Activated CD4-positive, alpha-beta memory T cell treated with anti-CD3 and anti-CD28 coated beads, Interleukin-2, amount 10 ng/mL, durations not matched to agents 7 days and 5 days (primary cell): ENCODE measurements around the gene DHRS7B. TPM values are rescaled to one million over a fixed set of nuclear protein-coding genes. Genes with fewer than 3 reads are reported as not detected.

Experiments
- CTCF ChIA-PET: fragments of 350-600 bp; sonication (Branson Sonifier 250); formaldehyde crosslinking; loops from one replicate; lab custom pipeline; 2021; ENCODE audit warnings: antibody characterized with exemption, inconsistent platforms; lab: Charles Lee
- POLR2A ChIA-PET: fragments of 350-600 bp; sonication (Branson Sonifier 250); formaldehyde crosslinking; loops from one replicate; lab custom pipeline; 2021; ENCODE audit warnings: antibody characterized with exemption; lab: Charles Lee
- DNase-seq: peaks from one replicate; pipeline ENCODE4 v3.0.0-alpha.2; 2020
- H3K27ac Mint-ChIP-seq: one replicate; pipeline ENCODE4 v1.8.0; 2021; ENCODE audit warnings: mild to moderate bottlenecking, mixed read lengths
- H3K27me3 Mint-ChIP-seq: one replicate; pipeline ENCODE4 v1.8.0; 2021; ENCODE audit warnings: mixed read lengths
- H3K36me3 Mint-ChIP-seq: one replicate; pipeline ENCODE4 v1.8.0; 2021; ENCODE audit warnings: low read depth, mixed read lengths
- H3K4me1 Mint-ChIP-seq: one replicate; pipeline ENCODE4 v1.8.0; 2021; ENCODE audit warnings: mixed read lengths
- H3K4me3 Mint-ChIP-seq: one replicate; pipeline ENCODE4 v1.8.0; 2021; ENCODE audit warnings: mild to moderate bottlenecking, mixed read lengths
- H3K9me3 Mint-ChIP-seq: one replicate; pipeline ENCODE4 v1.8.0; 2021; ENCODE audit warnings: mixed read lengths
- total RNA-seq, 2 experiments: library from RNA; stranded (reverse); gene quantifications; one replicate each; pipeline ENCODE4 v1.2.3, GENCODE V29; 2021

DHRS7B gene
- total RNA-seq, 2 experiments from 2014 or later, result 12.1 to 15.3 TPM

GRCh38 chr17:21228111-21228510 is 101.3 kb downstream of the DHRS7B start:
- Mint-ChIP-seq H3K4me3 (no peak overlapping the region), H3K4me1 (no peaks in the 10 kb centered on the region), H3K27ac (no peak overlapping the region), H3K27me3 (no peaks in the 10 kb centered on the region), H3K9me3 (peaks cover 3% of the 10 kb centered on the region), H3K36me3 (peaks cover 4% of the 10 kb centered on the region)
- DNase-seq, result no peak
- CTCF ChIA-PET, result no interaction called here
- POLR2A ChIA-PET, result no interaction called here

- CTCF ChIA-PET, result no interaction called here
Measured at GRCh38 chr17:21228845-21229244, 102.1 kb downstream of the DHRS7B start.

DNA sequence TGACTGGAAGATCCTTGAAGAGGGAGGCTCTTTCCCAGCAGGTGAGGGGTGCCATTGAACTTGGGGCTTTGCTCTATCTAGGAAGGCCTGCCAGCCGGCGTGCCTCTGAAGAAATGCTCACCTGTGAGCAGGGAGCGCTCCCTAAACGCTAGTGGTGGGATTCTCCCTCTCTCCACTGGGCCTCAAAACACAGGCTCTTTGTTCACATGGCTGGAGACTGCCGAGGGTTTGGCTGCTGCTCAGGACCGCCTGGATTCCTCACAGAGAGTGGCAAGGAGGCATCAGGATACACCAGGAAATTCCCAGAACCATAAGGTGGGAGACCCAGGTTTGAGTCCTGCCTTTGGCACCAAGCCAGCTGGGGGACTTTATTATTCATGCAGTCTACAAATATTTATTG is 104.8 kb downstream of the DHRS7B start:
- CTCF ChIA-PET, result no interaction called here
- Mint-ChIP-seq H3K27me3 (no peaks in the 10 kb centered on the region), H3K9me3 (peaks cover 3% of the 10 kb centered on the region), H3K4me3 (no peak overlapping the region), H3K36me3 (no peaks in the 10 kb centered on the region), H3K27ac (no peak overlapping the region), H3K4me1 (no peaks in the 10 kb centered on the region)
- POLR2A ChIA-PET, result no interaction called here
- DNase-seq, result no peak

More at GRCh38 chr17:21228845-21229244, 102.1 kb downstream of the DHRS7B start:
- Mint-ChIP-seq H3K4me3 (no peak overlapping the region), H3K9me3 (peaks cover 3% of the 10 kb centered on the region), H3K4me1 (no peaks in the 10 kb centered on the region), H3K27me3 (no peaks in the 10 kb centered on the region), H3K27ac (no peak overlapping the region), H3K36me3 (no peaks in the 10 kb centered on the region)
- DNase-seq, result no peak
- POLR2A ChIA-PET, result no interaction called here

DNA sequence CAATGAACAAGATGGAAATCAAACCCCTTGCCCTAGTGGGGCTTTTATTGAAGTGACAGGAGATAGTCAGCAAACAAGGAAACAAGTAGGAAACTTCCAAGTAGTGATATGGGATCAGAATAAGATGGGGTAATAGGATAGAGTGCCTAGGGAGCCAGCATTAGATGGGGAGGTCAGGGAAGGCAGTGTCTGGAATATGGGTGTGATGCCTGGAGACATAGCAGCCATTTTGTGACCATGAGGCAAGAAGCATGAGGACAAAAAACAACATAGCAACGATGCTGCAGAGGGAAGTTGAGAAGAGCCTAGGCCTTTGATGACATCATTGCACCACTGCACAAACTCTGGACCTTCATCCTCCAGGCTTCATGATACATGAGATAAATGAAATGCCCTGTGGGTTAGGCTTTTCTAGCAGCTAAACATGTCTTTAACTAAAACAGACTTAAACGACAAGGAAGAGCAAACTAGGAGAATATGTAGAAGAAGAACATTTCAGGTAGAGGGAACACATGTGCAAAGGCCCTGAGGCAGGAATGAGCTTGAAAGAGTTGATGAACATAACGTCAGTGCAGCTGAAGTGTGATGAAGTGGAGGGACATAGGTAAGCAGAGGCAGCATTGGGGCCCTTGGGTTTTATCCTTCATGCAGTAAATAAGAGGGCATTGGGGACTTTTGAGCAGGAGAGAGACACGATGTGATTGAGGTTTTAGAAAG is 105.4 kb downstream of the DHRS7B start:
- DNase-seq, result no peak
- H3K27ac Mint-ChIP-seq, result no peak overlapping the region
- POLR2A ChIA-PET, result interaction anchor here (0.7 kb wide), 1 partner anchor 20 kb away, joined by 3 read pairs; no protein-coding TSS in a partner anchor
- no peaks in the 10 kb centered on the region for H3K4me1 Mint-ChIP-seq
- no peaks in the 10 kb centered on the region for H3K27me3 Mint-ChIP-seq
- no peak overlapping the region for H3K4me3 Mint-ChIP-seq
- CTCF ChIA-PET, result no interaction called here
- H3K9me3 Mint-ChIP-seq, result peaks cover 3% of the 10 kb centered on the region
- no peaks in the 10 kb centered on the region for H3K36me3 Mint-ChIP-seq

DNA sequence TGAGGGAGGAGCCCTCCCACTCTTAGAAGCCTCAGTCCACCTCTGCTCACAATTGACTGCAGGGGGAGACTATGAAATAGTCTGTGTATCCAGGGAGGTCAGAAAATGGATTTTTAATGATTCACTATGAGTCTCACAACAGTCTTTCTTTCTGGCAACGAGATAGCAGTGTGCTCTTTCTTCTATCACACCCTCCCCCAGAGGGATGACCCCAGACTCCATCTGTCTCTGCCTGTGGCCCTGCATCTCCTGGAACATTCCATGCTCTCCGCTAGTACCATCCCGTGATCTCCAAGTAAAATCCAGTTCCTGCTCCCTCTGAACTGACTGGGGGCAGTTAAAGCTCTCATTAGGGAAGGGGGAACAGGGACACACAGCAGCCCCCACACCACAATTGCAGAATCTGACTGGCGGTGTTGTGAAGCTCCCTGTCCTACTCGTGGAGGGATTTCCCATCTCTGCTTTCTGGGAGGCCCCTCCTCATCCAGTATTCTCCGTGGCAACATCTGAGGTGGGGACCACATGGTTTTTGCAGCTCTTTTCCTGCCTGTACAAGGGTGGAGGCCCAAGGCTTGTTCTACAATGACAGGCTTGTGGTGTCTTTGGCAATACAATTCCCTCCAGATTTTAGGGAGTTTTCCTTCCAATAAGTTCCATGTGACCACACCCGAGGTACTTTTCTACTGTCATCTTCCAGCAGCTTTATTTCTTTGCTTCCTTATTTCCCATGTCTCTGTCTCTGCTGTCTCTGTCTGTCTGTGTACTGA is 107.0 kb downstream of the DHRS7B start:
- no peak overlapping the region for H3K27ac Mint-ChIP-seq
- H3K4me3 Mint-ChIP-seq, result no peak overlapping the region
- ChIA-PET CTCF (no interaction called here), POLR2A (no interaction called here)
- no peaks in the 10 kb centered on the region for H3K36me3 Mint-ChIP-seq
- no peak for DNase-seq
- no peaks in the 10 kb centered on the region for H3K27me3 Mint-ChIP-seq
- H3K9me3 Mint-ChIP-seq, result peaks cover 3% of the 10 kb centered on the region
- H3K4me1 Mint-ChIP-seq, result no peaks in the 10 kb centered on the region

- H3K4me3 Mint-ChIP-seq, result no peak overlapping the region
- no peak overlapping the region for H3K27ac Mint-ChIP-seq
- H3K27me3 Mint-ChIP-seq, result no peaks in the 10 kb centered on the region
Measured at GRCh38 chr17:21235921-21236320, 109.2 kb downstream of the DHRS7B start.

DNA sequence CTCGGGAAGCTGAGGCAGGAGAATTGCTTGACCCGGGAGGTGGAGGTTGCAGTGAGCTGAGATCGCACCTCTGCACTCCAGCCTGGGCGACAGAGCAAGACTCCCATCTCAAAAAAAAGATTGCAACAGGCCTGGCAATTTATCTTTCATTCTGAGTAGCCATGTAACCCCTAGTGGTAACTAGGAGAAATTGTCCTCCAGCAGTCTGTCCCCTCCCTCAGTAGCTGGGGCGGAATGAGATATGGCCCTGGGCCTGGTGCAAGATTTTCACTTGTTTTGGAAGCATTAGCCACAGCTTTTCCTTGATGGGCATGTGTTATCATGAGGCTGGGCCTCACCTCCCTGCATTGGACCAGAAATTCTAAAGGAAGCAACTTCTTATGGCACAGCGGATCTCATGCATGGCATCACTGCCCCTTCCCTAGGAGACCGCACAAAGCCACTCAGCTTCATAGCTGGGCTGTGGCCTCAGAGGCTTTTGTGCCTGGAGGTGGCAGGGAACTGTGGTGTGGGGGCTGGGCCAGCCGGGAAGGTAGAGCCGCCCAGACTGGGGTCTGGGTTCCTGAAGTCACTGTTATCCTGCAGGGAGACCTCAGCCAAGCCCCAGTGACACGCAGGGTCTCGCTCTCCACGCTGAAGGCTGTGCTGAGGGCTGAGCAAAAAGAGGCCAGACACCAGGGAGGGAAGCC is 113.1 kb downstream of the DHRS7B start:
- CTCF ChIA-PET, result interaction anchor here (1.3 kb wide), 1 partner anchor 27 kb away, joined by 5 read pairs; no protein-coding TSS in a partner anchor
- no peaks in the 10 kb centered on the region for H3K4me1 Mint-ChIP-seq
- DNase-seq, result no peak

More at GRCh38 chr17:21235921-21236320, 109.2 kb downstream of the DHRS7B start:
- POLR2A ChIA-PET, result no interaction called here
- H3K4me1 Mint-ChIP-seq, result no peaks in the 10 kb centered on the region
- H3K36me3 Mint-ChIP-seq, result no peaks in the 10 kb centered on the region
- CTCF ChIA-PET, result no interaction called here
- H3K9me3 Mint-ChIP-seq, result peaks cover 3% of the 10 kb centered on the region
- no peak for DNase-seq

GRCh38 chr17:21240369-21241055 is 113.7 kb downstream of the DHRS7B start:
- no peak overlapping the region for H3K4me3 Mint-ChIP-seq

More for the DNA sequence above, 113.1 kb downstream of the DHRS7B start:
- H3K27ac Mint-ChIP-seq, result no peak overlapping the region
- no peaks in the 10 kb centered on the region for H3K9me3 Mint-ChIP-seq
- H3K4me3 Mint-ChIP-seq, result no peak overlapping the region
- POLR2A ChIA-PET, result no interaction called here
- no peaks in the 10 kb centered on the region for H3K36me3 Mint-ChIP-seq
- no peaks in the 10 kb centered on the region for H3K27me3 Mint-ChIP-seq

More at GRCh38 chr17:21240369-21241055, 113.7 kb downstream of the DHRS7B start:
- ChIA-PET POLR2A (no interaction called here), CTCF (interaction anchor here (1.3 kb wide), 1 partner anchor 28 kb away, joined by 5 read pairs; no protein-coding TSS in a partner anchor)
- Mint-ChIP-seq H3K27me3 (no peaks in the 10 kb centered on the region), H3K9me3 (no peaks in the 10 kb centered on the region), H3K36me3 (no peaks in the 10 kb centered on the region), H3K4me1 (no peaks in the 10 kb centered on the region), H3K27ac (no peak overlapping the region)
- no peak for DNase-seq

Other genes starting within 250 kb of the DHRS7B start
- 100 to 1,000 TPM; 149 to 156 TPM for gene USP22, start 84.0 kb upstream of the DHRS7B start, total RNA-seq
- gene TMEM11, start 87.2 kb downstream of the DHRS7B start, total RNA-seq, result 10 to 100 TPM; 23.2 to 23.3 TPM
- gene NATD1, start 126.4 kb downstream of the DHRS7B start, total RNA-seq, result 1 to 10 TPM; 7.2 to 8.3 TPM
- gene MAP2K3, start 157.7 kb downstream of the DHRS7B start, total RNA-seq, result 10 to 100 TPM; 74.2 to 76.0 TPM
- not detected for gene KCNJ12, start 249.4 kb downstream of the DHRS7B start, total RNA-seq